Activated CD4-positive, alpha-beta memory T cell treated with anti-CD3 and anti-CD28 coated beads, Interleukin-2, amount 10 ng/mL, durations not matched to agents 7 days and 5 days (primary cell): Measurements from ENCODE around the gene LCE2A. TPM values are rescaled to one million over a fixed set of nuclear protein-coding genes. Genes with fewer than 3 reads are reported as not detected.
A peak's percentile ranks its signal among the peaks of the same experiment; 100 is the strongest.
"Not testable (repeated sequence)": the region's sequence is repeated elsewhere in the genome, so short reads cannot be mapped to it uniquely, and the experiment has no call there.

ENCODE experiments used
- CTCF ChIA-PET: fragments of 350-600 bp; sonication (Branson Sonifier 250); formaldehyde crosslinking; loops from one replicate; lab custom pipeline; 2021; ENCODE audit warnings: antibody characterized with exemption, inconsistent platforms; lab: Charles Lee
- POLR2A ChIA-PET: fragments of 350-600 bp; sonication (Branson Sonifier 250); formaldehyde crosslinking; loops from one replicate; lab custom pipeline; 2021; ENCODE audit warnings: antibody characterized with exemption; lab: Charles Lee
- DNase-seq: peaks from one replicate; pipeline ENCODE4 v3.0.0-alpha.2; 2020
- H3K27ac Mint-ChIP-seq: one replicate; pipeline ENCODE4 v1.8.0; 2021; ENCODE audit warnings: mild to moderate bottlenecking, mixed read lengths
- H3K27me3 Mint-ChIP-seq: one replicate; pipeline ENCODE4 v1.8.0; 2021; ENCODE audit warnings: mixed read lengths
- H3K36me3 Mint-ChIP-seq: one replicate; pipeline ENCODE4 v1.8.0; 2021; ENCODE audit warnings: low read depth, mixed read lengths
- H3K4me1 Mint-ChIP-seq: one replicate; pipeline ENCODE4 v1.8.0; 2021; ENCODE audit warnings: mixed read lengths
- H3K4me3 Mint-ChIP-seq: one replicate; pipeline ENCODE4 v1.8.0; 2021; ENCODE audit warnings: mild to moderate bottlenecking, mixed read lengths
- H3K9me3 Mint-ChIP-seq: one replicate; pipeline ENCODE4 v1.8.0; 2021; ENCODE audit warnings: mixed read lengths
- total RNA-seq, 2 experiments: library from RNA; stranded (reverse); gene quantifications; one replicate each; pipeline ENCODE4 v1.2.3, GENCODE V29; 2021

Gene LCE2A
- not detected for total RNA-seq

GRCh38 chr1:152697701-152698600 is at the start of gene LCE2A:
Gene LCE2A (plus strand): TSS chr1:152698345. CDS start chr1:152698902, 557 bp downstream.
- Mint-ChIP-seq H3K36me3 (no peaks in the 10 kb centered on the region), H3K9me3 (no peaks in the 10 kb centered on the region), H3K4me1 (no peaks in the 10 kb centered on the region), H3K4me3 (no peak within 1 kb of the TSS), H3K27ac (no peak within 1 kb of the TSS), H3K27me3 (peaks cover 9% of the 10 kb centered on the region)
- no peak for DNase-seq
- ChIA-PET CTCF (no interaction called here), POLR2A (no interaction called here)

GRCh38 chr1:152654110-152654509 is 44.0 kb upstream of the LCE2A start:
- Mint-ChIP-seq H3K4me3 (no peak overlapping the region), H3K4me1 (no peaks in the 10 kb centered on the region), H3K36me3 (no peaks in the 10 kb centered on the region), H3K27me3 (peaks cover 15% of the 10 kb centered on the region), H3K9me3 (no peaks in the 10 kb centered on the region), H3K27ac (no peak overlapping the region)
- DNase-seq, result peak; percentile 61
- ChIA-PET POLR2A (no interaction called here), CTCF (interaction anchor here (0.6 to 2.2 kb wide), 13 partner anchors 8 to 272 kb away, joined by 3 to 8 read pairs (median 4); partner anchors contain the start of gene LCE2D)

GRCh38 chr1:152656459-152656858 is 41.7 kb upstream of the LCE2A start:
- H3K9me3 Mint-ChIP-seq, result no peaks in the 10 kb centered on the region
- DNase-seq, result no peak

GRCh38 chr1:152657677-152658076 is 40.5 kb upstream of the LCE2A start:
- no peaks in the 10 kb centered on the region for H3K9me3 Mint-ChIP-seq
- H3K4me3 Mint-ChIP-seq, result no peak overlapping the region
- H3K27ac Mint-ChIP-seq, result no peak overlapping the region
- ChIA-PET CTCF (no interaction called here), POLR2A (no interaction called here)
- DNase-seq, result no peak
- H3K4me1 Mint-ChIP-seq, result no peaks in the 10 kb centered on the region
- no peaks in the 10 kb centered on the region for H3K36me3 Mint-ChIP-seq
- peaks cover 10% of the 10 kb centered on the region for H3K27me3 Mint-ChIP-seq

More at GRCh38 chr1:152656459-152656858, 41.7 kb upstream of the LCE2A start:
- H3K27me3 Mint-ChIP-seq, result peaks cover 17% of the 10 kb centered on the region
- no peaks in the 10 kb centered on the region for H3K4me1 Mint-ChIP-seq
- H3K36me3 Mint-ChIP-seq, result no peaks in the 10 kb centered on the region
- POLR2A ChIA-PET, result no interaction called here
- H3K27ac Mint-ChIP-seq, result no peak overlapping the region
- CTCF ChIA-PET, result no interaction called here
- no peak overlapping the region for H3K4me3 Mint-ChIP-seq

- no peak for DNase-seq
- Mint-ChIP-seq H3K4me3 (no peak overlapping the region), H3K27ac (no peak overlapping the region), H3K4me1 (no peaks in the 10 kb centered on the region), H3K27me3 (peaks cover 8% of the 10 kb centered on the region), H3K9me3 (no peaks in the 10 kb centered on the region), H3K36me3 (no peaks in the 10 kb centered on the region)
- ChIA-PET POLR2A (no interaction called here), CTCF (no interaction called here)
Observed at GRCh38 chr1:152658649-152659048, 39.5 kb upstream of the LCE2A start.

GRCh38 chr1:152663098-152663497 is 35.0 kb upstream of the LCE2A start, which contains the start of gene LCE2D:
Gene LCE2D (plus strand): TSS chr1:152663380. CDS start chr1:152664106, 726 bp downstream.
- Mint-ChIP-seq H3K36me3 (no peaks in the 10 kb centered on the region), H3K4me3 (no peak within 1 kb of the TSS), H3K9me3 (no peaks in the 10 kb centered on the region), H3K4me1 (no peaks in the 10 kb centered on the region), H3K27ac (no peak within 1 kb of the TSS), H3K27me3 (peaks cover 9% of the 10 kb centered on the region)
- no peak for DNase-seq
- ChIA-PET CTCF (interaction anchor here (0.6 to 1.1 kb wide), 2 partner anchors 10 to 120 kb away, joined by 3 to 4 read pairs; no protein-coding TSS in a partner anchor), POLR2A (no interaction called here)

- H3K4me3 Mint-ChIP-seq, H3K27me3 Mint-ChIP-seq, POLR2A ChIA-PET, CTCF ChIA-PET, H3K27ac Mint-ChIP-seq, DNase-seq, H3K9me3 Mint-ChIP-seq, H3K36me3 Mint-ChIP-seq, H3K4me1 Mint-ChIP-seq: not testable (repeated sequence)
Observed at GRCh38 chr1:152666171-152666570, 32.0 kb upstream of the LCE2A start.

GRCh38 chr1:152667648-152668047 is 30.5 kb upstream of the LCE2A start:
- Mint-ChIP-seq H3K4me3 (no peak overlapping the region), H3K27ac (no peak overlapping the region), H3K36me3 (no peaks in the 10 kb centered on the region), H3K27me3 (peaks cover 3% of the 10 kb centered on the region), H3K9me3 (no peaks in the 10 kb centered on the region), H3K4me1 (no peaks in the 10 kb centered on the region)
- CTCF ChIA-PET, result interaction anchor here (0.6 kb wide), 1 partner anchor 14 kb away, joined by 3 read pairs; no protein-coding TSS in a partner anchor
- no peak for DNase-seq
- POLR2A ChIA-PET, result no interaction called here

GRCh38 chr1:152673016-152673415 is 25.1 kb upstream of the LCE2A start:
- no peaks in the 10 kb centered on the region for H3K36me3 Mint-ChIP-seq
- no peak overlapping the region for H3K27ac Mint-ChIP-seq
- H3K9me3 Mint-ChIP-seq, result no peaks in the 10 kb centered on the region
- ChIA-PET POLR2A (no interaction called here), CTCF (no interaction called here)
- H3K4me1 Mint-ChIP-seq, result no peaks in the 10 kb centered on the region
- peaks cover 2% of the 10 kb centered on the region for H3K27me3 Mint-ChIP-seq
- DNase-seq, result no peak
- H3K4me3 Mint-ChIP-seq, result no peak overlapping the region

- POLR2A ChIA-PET, result not testable (repeated sequence)
Observed at GRCh38 chr1:152674983-152675382, 23.2 kb upstream of the LCE2A start, which contains the start of gene LCE2C. Gene LCE2C (plus strand): TSS chr1:152675279. CDS start chr1:152676016, 737 bp downstream.

GRCh38 chr1:152679459-152679858 is 18.7 kb upstream of the LCE2A start:
- H3K27ac Mint-ChIP-seq, result no peak overlapping the region
- H3K27me3 Mint-ChIP-seq, result peaks cover 17% of the 10 kb centered on the region
- ChIA-PET POLR2A (no interaction called here), CTCF (no interaction called here)
- no peak overlapping the region for H3K4me3 Mint-ChIP-seq
- H3K4me1 Mint-ChIP-seq, result no peaks in the 10 kb centered on the region
- no peak for DNase-seq
- H3K36me3 Mint-ChIP-seq, result no peaks in the 10 kb centered on the region
- H3K9me3 Mint-ChIP-seq, result no peaks in the 10 kb centered on the region

More at GRCh38 chr1:152674983-152675382, 23.2 kb upstream of the LCE2A start, which contains the start of gene LCE2C:
- CTCF ChIA-PET, H3K4me3 Mint-ChIP-seq, H3K9me3 Mint-ChIP-seq, H3K27me3 Mint-ChIP-seq, H3K36me3 Mint-ChIP-seq, H3K4me1 Mint-ChIP-seq, DNase-seq, H3K27ac Mint-ChIP-seq: not testable (repeated sequence)

GRCh38 chr1:152681616-152682015 is 16.5 kb upstream of the LCE2A start:
- H3K36me3 Mint-ChIP-seq, result no peaks in the 10 kb centered on the region
- no peak for DNase-seq
- ChIA-PET POLR2A (no interaction called here), CTCF (no interaction called here)
- H3K27me3 Mint-ChIP-seq, result peaks cover 17% of the 10 kb centered on the region
- H3K27ac Mint-ChIP-seq, result no peak overlapping the region
- H3K9me3 Mint-ChIP-seq, result no peaks in the 10 kb centered on the region
- no peak overlapping the region for H3K4me3 Mint-ChIP-seq
- H3K4me1 Mint-ChIP-seq, result no peaks in the 10 kb centered on the region

GRCh38 chr1:152683846-152684245 is 14.3 kb upstream of the LCE2A start:
- Mint-ChIP-seq H3K9me3 (no peaks in the 10 kb centered on the region), H3K27ac (no peak overlapping the region), H3K4me3 (no peak overlapping the region), H3K36me3 (no peaks in the 10 kb centered on the region), H3K27me3 (peaks cover 15% of the 10 kb centered on the region), H3K4me1 (no peaks in the 10 kb centered on the region)
- ChIA-PET POLR2A (no interaction called here), CTCF (no interaction called here)
- no peak for DNase-seq
